GM23248 (cell line): ENCODE results near the gene ZNF212.

Experiments used
- EZH2 ChIP-seq: fragments of 200-600 bp; sonication (generic); IDR thresholded peaks from 2 replicates; pipeline ENCODE4 v1.6.1; 2018; ENCODE audit warnings: antibody characterized with exemption, mild to moderate bottlenecking; ENCODE audit not compliant: insufficient read depth, poor library complexity, severe bottlenecking
- EZH2phosphoT487 ChIP-seq: fragments of 200-600 bp; sonication (generic); IDR thresholded peaks from 2 replicates; pipeline ENCODE4 v1.6.1; 2018; ENCODE audit warnings: antibody characterized with exemption, moderate library complexity, mild to moderate bottlenecking, low read depth; ENCODE audit not compliant: insufficient read depth

DNA sequence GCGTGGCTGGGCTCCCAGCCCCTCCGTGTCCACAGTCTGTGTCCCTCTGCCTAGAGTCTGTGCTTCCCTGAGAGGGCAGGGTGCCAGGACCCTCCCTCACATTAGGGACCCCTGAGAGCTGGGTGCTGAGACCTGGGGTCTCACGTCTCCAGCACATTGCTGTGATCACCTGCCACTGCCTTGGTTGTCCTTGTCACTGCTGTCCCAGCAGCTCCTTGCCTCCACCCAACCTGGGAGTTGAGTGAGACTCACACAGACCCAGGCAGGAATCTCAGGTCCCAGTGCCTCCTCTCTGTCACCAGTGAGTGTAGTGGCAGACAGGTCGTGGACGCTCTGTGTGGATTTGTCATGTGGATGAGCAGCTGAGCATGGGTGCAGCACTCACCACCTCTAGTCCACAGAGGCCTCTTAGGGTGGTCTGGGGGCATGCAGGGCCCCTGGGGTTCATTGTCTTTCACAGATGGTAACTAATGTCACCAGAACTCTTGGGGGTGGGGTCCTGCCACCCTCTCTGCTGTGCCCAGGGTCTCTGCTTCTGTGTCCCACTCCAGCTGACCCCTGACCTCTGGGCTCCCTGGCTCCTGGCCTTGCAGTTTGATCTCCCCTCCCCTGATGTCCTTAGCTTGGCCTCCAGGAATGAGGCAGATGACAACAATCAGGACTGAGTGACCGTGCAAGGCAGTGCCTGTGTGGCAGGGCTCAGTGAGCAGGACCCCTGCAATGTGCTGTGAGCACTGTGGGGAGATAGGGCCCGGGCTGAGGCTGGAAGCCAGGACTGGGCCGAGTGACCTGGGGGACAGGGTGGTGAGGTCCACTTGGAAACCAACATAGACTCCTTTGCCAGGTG is 41.4 kb downstream of the ZNF212 start:
- TF ChIP-seq EZH2 (no peak), EZH2phosphoT487 (no peak)
